OCI-LY7 (cell line): ENCODE measurements around the gene FAT4.

Experiments used
- EZH2phosphoT487 ChIP-seq: fragments of 200-600 bp; sonication (generic); IDR thresholded peaks from 2 replicates; pipeline ENCODE4 v1.6.1; 2018; ENCODE audit warnings: low read depth, borderline replicate concordance, mild to moderate bottlenecking, mixed run types, antibody characterized with exemption, low read length, moderate library complexity, mixed read lengths
- TF ChIP-seq, protein P1 (sequence below): fragments of 200-600 bp; sonication (generic); conservative IDR thresholded peaks from 2 replicates; pipeline ENCODE4 v1.5.1; 2014; ENCODE audit warnings: mild to moderate bottlenecking, antibody characterized with exemption, low read length, moderate library complexity, mixed read lengths

GRCh38 chr4:125280892-125281403, 33.8 kb upstream of the FAT4 start:
- TF ChIP-seq EZH2phosphoT487, result no peak
- TF ChIP-seq, protein P1, sequence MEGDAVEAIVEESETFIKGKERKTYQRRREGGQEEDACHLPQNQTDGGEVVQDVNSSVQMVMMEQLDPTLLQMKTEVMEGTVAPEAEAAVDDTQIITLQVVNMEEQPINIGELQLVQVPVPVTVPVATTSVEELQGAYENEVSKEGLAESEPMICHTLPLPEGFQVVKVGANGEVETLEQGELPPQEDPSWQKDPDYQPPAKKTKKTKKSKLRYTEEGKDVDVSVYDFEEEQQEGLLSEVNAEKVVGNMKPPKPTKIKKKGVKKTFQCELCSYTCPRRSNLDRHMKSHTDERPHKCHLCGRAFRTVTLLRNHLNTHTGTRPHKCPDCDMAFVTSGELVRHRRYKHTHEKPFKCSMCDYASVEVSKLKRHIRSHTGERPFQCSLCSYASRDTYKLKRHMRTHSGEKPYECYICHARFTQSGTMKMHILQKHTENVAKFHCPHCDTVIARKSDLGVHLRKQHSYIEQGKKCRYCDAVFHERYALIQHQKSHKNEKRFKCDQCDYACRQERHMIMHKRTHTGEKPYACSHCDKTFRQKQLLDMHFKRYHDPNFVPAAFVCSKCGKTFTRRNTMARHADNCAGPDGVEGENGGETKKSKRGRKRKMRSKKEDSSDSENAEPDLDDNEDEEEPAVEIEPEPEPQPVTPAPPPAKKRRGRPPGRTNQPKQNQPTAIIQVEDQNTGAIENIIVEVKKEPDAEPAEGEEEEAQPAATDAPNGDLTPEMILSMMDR, result no peak
